Transverse colon (tissue), 4 donors: ENCODE results near the gene NPC1. TPM values are rescaled to one million over a fixed set of nuclear protein-coding genes. Genes with fewer than 3 reads are reported as not detected.
"Not testable (repeated sequence)": the region's sequence is repeated elsewhere in the genome, so short reads cannot be mapped to it uniquely, and the experiment has no call there.

Source experiments
- DNase-seq: peaks from one replicate; pipeline ENCODE4 v3.0.0-alpha.2; 2019
- H3K27ac ChIP-seq, 4 donors: fragments of 200-600 bp; sonication (generic); 2 replicates each; pipeline ENCODE4 v1.5.1; 2016 to 2018; ENCODE audit warnings: inconsistent platforms in 4 of 4
- H3K27me3 ChIP-seq: fragments of 200-600 bp; sonication (generic); 2 replicates; pipeline ENCODE4 v1.5.1; 2017; ENCODE audit warnings: inconsistent platforms
- H3K36me3 ChIP-seq, 4 donors: fragments of 200-600 bp; sonication (generic); 2 replicates each; pipeline ENCODE4 v1.5.1; 2017 to 2019; ENCODE audit warnings: inconsistent platforms in 4 of 4
- H3K4me1 ChIP-seq, 4 donors: fragments of 200-600 bp; sonication (generic); 2 replicates each; pipeline ENCODE4 v1.5.1; 2017 to 2020; ENCODE audit warnings: inconsistent platforms in 4 of 4
- H3K4me3 ChIP-seq, 4 donors: fragments of 200-600 bp; sonication (generic); 1 replicate in 1 of 4; 2 replicates in 3 of 4; pipeline versions ENCODE4 v1.5.1 to v1.6.1; 2017 to 2019; ENCODE audit warnings: inconsistent platforms in 4 of 4
- H3K9me3 ChIP-seq, 2 donors: fragments of 200-600 bp; sonication (generic); 2 replicates each; pipeline ENCODE4 v1.5.1; 2017 to 2019; ENCODE audit warnings: inconsistent platforms in 2 of 2
- CTCF ChIP-seq, 5 experiments: fragments of 200-600 bp in 3 of 5; fragments of 450-650 bp in 2 of 5; sonication (generic) in 3 of 5; IDR thresholded peaks; 1 replicate in 2 of 5; 2 replicates in 3 of 5; pipeline ENCODE4 v1.5.1; 2016 to 2017; ENCODE audit warnings: antibody characterized with exemption in 5 of 5, inconsistent platforms in 3 of 5, mild to moderate bottlenecking in 2 of 5, moderate library complexity in 1 of 5
- EP300 ChIP-seq: sonication (generic); formaldehyde crosslinking; IDR thresholded peaks from one replicate; pipeline ENCODE4 v1.6.1; 2017; ENCODE audit warnings: antibody characterized with exemption, low read depth
- POLR2A ChIP-seq: fragments of 450-650 bp; IDR thresholded peaks from one replicate; pipeline ENCODE4 v1.6.1; 2016; ENCODE audit warnings: antibody characterized with exemption, mild to moderate bottlenecking, moderate library complexity
- POLR2AphosphoS5 ChIP-seq, 3 donors: sonication (generic); formaldehyde crosslinking; IDR thresholded peaks; one replicate each; pipeline ENCODE4 v1.6.1; 2016; ENCODE audit warnings: antibody characterized with exemption in 3 of 3
- WGBS, 2 donors: methylation state at CpG; one replicate each; pipeline ENCODE4 v1.1.5; 2018; ENCODE audit warnings: low coverage in 1 of 2; 5-methylcytosine and 5-hydroxymethylcytosine counted together
- in situ Hi-C, 4 donors: fragments of 200-750 bp; cut with MboI; loops; one replicate each; pipeline versions ENCODE4 v1.15.0 to v1.15.1; 2017; ENCODE audit warnings: low sequenced_read_pairs in 3 of 4, low pct_ligation_motif_present in 1 of 4, low pct_unique_long_range_greater_than_20kb in 1 of 4
- intact Hi-C: fragments of 100-400 bp; cut with DNase I; formaldehyde crosslinking; loops from one replicate; pipeline ENCODE4 v1.15.1; 2023; ENCODE audit warnings: low total_unique reads
- total RNA-seq, 4 donors: library from RNA; depleted of rRNA; stranded (reverse); fragments of >200 nt; gene quantifications; one replicate each; pipeline ENCODE4 v1.1.0, GENCODE V29; 2016

Gene NPC1
- total RNA-seq, 4 donors from 2014 or later, result 33.6 to 96.1 (median 49.7) TPM

GRCh38 chr18:23560186-23560585, 26.1 kb downstream of the NPC1 start:
- Histone ChIP-seq H3K36me3 (peaks cover 0 to 45% (median 13%) of the 10 kb centered on the region in 4 donors), H3K27me3 (no peaks in the 10 kb centered on the region), H3K27ac (no peak overlapping the region), H3K4me1 (no peaks in the 10 kb centered on the region), H3K9me3 (no peaks in the 10 kb centered on the region), H3K4me3 (no peak overlapping the region)
- DNase-seq, result no peak
- TF ChIP-seq EP300 (no peak), CTCF (IDR thresholded peaks at IDR 0.05) (no peak), POLR2AphosphoS5 (IDR thresholded peaks at IDR 0.05) (no peak), POLR2A (no peak)
- 93 to 100% methylated on average over 3 to 4 of the region's 4 CpGs for WGBS, 2 donors
- intact Hi-C loops (no loop called here), in situ Hi-C loops (loop anchor here in 1 of 4 donors (10.0 kb wide), 1 partner anchor 45 kb away; no protein-coding TSS in a partner anchor)

DNA sequence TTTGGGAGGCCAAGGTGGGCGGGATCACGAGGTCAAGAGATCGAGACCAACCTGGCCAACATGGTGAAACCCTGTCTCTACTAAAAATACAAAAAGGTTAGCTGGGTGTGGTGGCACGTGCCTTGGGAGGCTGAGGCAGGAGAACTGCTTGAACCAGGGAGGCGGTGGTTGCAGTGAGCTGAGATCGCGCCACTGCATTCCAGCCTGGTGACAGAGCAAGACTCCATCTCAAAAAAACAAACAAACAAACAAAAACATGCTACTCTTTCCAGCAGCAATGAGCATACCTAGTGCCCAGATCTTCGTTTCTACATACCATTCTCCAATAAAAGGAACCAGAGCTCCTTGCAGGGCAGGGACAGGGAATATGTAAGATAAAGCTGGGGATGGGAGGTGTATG, 28.8 kb downstream of the NPC1 start:
- H3K4me1 ChIP-seq, DNase-seq, in situ Hi-C loops, H3K27ac ChIP-seq, H3K4me3 ChIP-seq, H3K27me3 ChIP-seq, H3K9me3 ChIP-seq, intact Hi-C loops: not testable (repeated sequence)
- WGBS, 2 donors, result 95 to 100% methylated on average over 3 to 8 of the region's 8 CpGs
- H3K36me3 ChIP-seq, result peaks cover 0 to 64% (median 21%) of the 10 kb centered on the region in 4 donors

GRCh38 chr18:23556145-23556780, 30.0 kb downstream of the NPC1 start:
- Histone ChIP-seq H3K36me3 (peaks cover 0 to 67% (median 26%) of the 10 kb centered on the region in 4 donors), H3K27me3 (no peaks in the 10 kb centered on the region), H3K4me3 (no peak overlapping the region), H3K27ac (no peak overlapping the region), H3K9me3 (no peaks in the 10 kb centered on the region), H3K4me1 (no peaks in the 10 kb centered on the region)
- 95 to 98% methylated on average over 8 to 19 of the region's 19 CpGs for WGBS, 2 donors
- TF ChIP-seq POLR2AphosphoS5 (IDR thresholded peaks at IDR 0.05) (no peak), POLR2A (no peak), EP300 (no peak), CTCF (IDR thresholded peaks at IDR 0.05) (no peak)
- intact Hi-C loops (no loop called here), in situ Hi-C loops (no loop called here)
- DNase-seq, result no peak

GRCh38 chr18:23553887-23554286, 32.4 kb downstream of the NPC1 start:
- 88 to 100% methylated on average over 1 to 6 of the region's 6 CpGs for WGBS, 2 donors
- Histone ChIP-seq H3K4me3 (no peak overlapping the region), H3K27me3 (no peaks in the 10 kb centered on the region), H3K27ac (no peak overlapping the region), H3K4me1 (no peaks in the 10 kb centered on the region), H3K36me3 (peaks cover 0 to 72% (median 25%) of the 10 kb centered on the region in 4 donors), H3K9me3 (no peaks in the 10 kb centered on the region)
- in situ Hi-C loops, result no loop called here
- intact Hi-C loops, result no loop called here
- no peak for DNase-seq
- TF ChIP-seq POLR2A (no peak), EP300 (no peak), CTCF (IDR thresholded peaks at IDR 0.05) (no peak), POLR2AphosphoS5 (IDR thresholded peaks at IDR 0.05) (no peak)

GRCh38 chr18:23552505-23552904, 33.8 kb downstream of the NPC1 start:
- Histone ChIP-seq H3K27me3 (no peaks in the 10 kb centered on the region), H3K4me3 (no peak overlapping the region), H3K9me3 (no peaks in the 10 kb centered on the region), H3K36me3 (peaks cover 0 to 64% (median 25%) of the 10 kb centered on the region in 4 donors), H3K4me1 (peaks cover 0 to 6% (median 0%) of the 10 kb centered on the region in 4 donors), H3K27ac (no peak overlapping the region)
- in situ Hi-C loops (no loop called here), intact Hi-C loops (no loop called here)
- TF ChIP-seq CTCF (IDR thresholded peaks at IDR 0.05) (no peak), EP300 (no peak)
- no peak for DNase-seq
- 87 to 92% methylated on average over 3 to 11 of the region's 11 CpGs for WGBS, 2 donors
